ENCODE data around the gene RNF152. TPM values are rescaled to one million over a fixed set of nuclear protein-coding genes. Genes with fewer than 3 reads are reported as not detected.

The RNF152 gene
- total RNA-seq, 1 experiment from 2014 or later: 2.3 TPM

GRCh38 chr18:61865466-61866175 is 27.2 kb downstream of the RNF152 start:
- Mint-ChIP-seq H3K4me1 (peaks cover 5 to 6% of the 10 kb centered on the region in 2 experiments; a peak in 3 of 4 replicates), H3K9me3 (no peaks in the 10 kb centered on the region), H3K27me3 (ENCODE audit: low read depth) (no peaks in the 10 kb centered on the region), H3K36me3 (ENCODE audit: insufficient read depth in 1 of 3, low read depth in 3 of 3) (no peaks in the 10 kb centered on the region), H3K27ac (no peak overlapping the region; a peak in 2 of 7 replicates), H3K4me3 (no peak overlapping the region)
- H2BK12ac ChIP-seq (ENCODE audit: insufficient read length, low read depth, low read length): no peak overlapping the region
- no peaks in the 10 kb centered on the region for H3K79me1 ChIP-seq (ENCODE audit: insufficient read depth, low read depth, low read length, poor library complexity, severe bottlenecking)
- no peaks in the 10 kb centered on the region for H4K20me1 ChIP-seq (ENCODE audit: control insufficient read depth, insufficient read depth, insufficient read length)
- no peak overlapping the region for H2BK15ac ChIP-seq (ENCODE audit: low read depth, low read length)
- H2AFZ ChIP-seq (ENCODE audit: low read length): no peak overlapping the region
- H2AK5ac ChIP-seq (ENCODE audit: insufficient read length, low read length): no peak overlapping the region
- H3K18ac ChIP-seq (ENCODE audit: insufficient read length, low read depth, low read length): no peak overlapping the region
- peaks cover 5% of the 10 kb centered on the region for H3K4me1 ChIP-seq (ENCODE audit: insufficient read depth, low read length)
- no peak overlapping the region for H3K27ac ChIP-seq (ENCODE audit: insufficient read length, low read depth, low read length)
- H4K91ac ChIP-seq (ENCODE audit: insufficient read length, low read depth, low read length): no peak overlapping the region
- H2BK120ac ChIP-seq (ENCODE audit: low read depth, low read length, poor library complexity, severe bottlenecking): no peak overlapping the region
- H3K4me2 ChIP-seq (ENCODE audit: insufficient read depth, insufficient read length, low read length): no peak overlapping the region
- no peaks in the 10 kb centered on the region for H3K9me3 ChIP-seq (ENCODE audit: control insufficient read depth, low read depth, low read length)
- no peak overlapping the region for H2BK20ac ChIP-seq (ENCODE audit: low read depth, low read length, poor library complexity, severe bottlenecking)
- no peak overlapping the region for H4K8ac ChIP-seq (replicated peaks; ENCODE audit: insufficient read length, low read depth, low read length)
- no peak for DNase-seq
- H3K4ac ChIP-seq (ENCODE audit: low read depth, low read length): no peak overlapping the region
- H3K56ac ChIP-seq (ENCODE audit: insufficient read length, low read depth, low read length): no peak overlapping the region
- H3K27me3 ChIP-seq (ENCODE audit: insufficient read depth, low read length): no peaks in the 10 kb centered on the region
- H3K14ac ChIP-seq (ENCODE audit: insufficient read depth, low read length): no peak overlapping the region
- H4K5ac ChIP-seq (ENCODE audit: insufficient read length, low read depth, low read length): no peak overlapping the region
- H3K79me2 ChIP-seq (ENCODE audit: insufficient read depth, low read length): no peaks in the 10 kb centered on the region
- no peak overlapping the region for H3K23ac ChIP-seq (ENCODE audit: insufficient read length, low read depth, low read length)
- TF ChIP-seq CTCF (conservative IDR thresholded peaks at IDR 0.05): no peak
- no peaks in the 10 kb centered on the region for H3K23me2 ChIP-seq (ENCODE audit: insufficient read length, low read depth, low read length, poor library complexity, severe bottlenecking)
- no peak overlapping the region for H2BK5ac ChIP-seq (ENCODE audit: insufficient read length, low read length)
- H3T11ph ChIP-seq (ENCODE audit: low read length): no peak overlapping the region
- no CpG with 5 or more reads among the region's 3 CpGs for WGBS (ENCODE audit: extremely low coverage, insufficient read length, low lambda C conversion rate)
- H3K9ac ChIP-seq (ENCODE audit: extremely low read depth, insufficient read length, low read length): no peak overlapping the region
